HG03103 (cell line): ENCODE measurements around the gene IGFL1.
"Not testable (repeated sequence)": the region's sequence is repeated elsewhere in the genome, so short reads cannot be mapped to it uniquely, and the experiment has no call there.

Source experiments
- ATAC-seq: cut with Tn5 transposase; IDR thresholded peaks from one replicate; pipeline ENCODE4 v1.9.1; 2021; ENCODE audit warnings: low read depth; ENCODE audit not compliant: unreplicated experiment

IGFL1 gene

GRCh38 chr19:46221981-46222610 is 7.4 kb upstream of the IGFL1 start:
- ATAC-seq: no peak

GRCh38 chr19:46223787-46224186 is 5.8 kb upstream of the IGFL1 start:
- ATAC-seq: not testable (repeated sequence)

- ATAC-seq: no peak
These were observed 4.8 kb upstream of the IGFL1 start for GRCh38 chr19:46224773-46225172.

- ATAC-seq: no peak
These were observed 4.0 kb upstream of the IGFL1 start for GRCh38 chr19:46225558-46226004.

GRCh38 chr19:46226438-46226973 is 3.0 kb upstream of the IGFL1 start:
- no peak for ATAC-seq

- ATAC-seq: no peak
These were observed 2.5 kb downstream of the IGFL1 start for GRCh38 chr19:46232029-46232428.

GRCh38 chr19:46232468-46232867 is 2.9 kb downstream of the IGFL1 start:
- ATAC-seq: no peak

GRCh38 chr19:46232938-46233621 is 3.5 kb downstream of the IGFL1 start:
- no peak for ATAC-seq

GRCh38 chr19:46233871-46234270 is 4.3 kb downstream of the IGFL1 start:
- not testable (repeated sequence) for ATAC-seq

- not testable (repeated sequence) for ATAC-seq
These were observed 8.6 kb downstream of the IGFL1 start for GRCh38 chr19:46238141-46238540.

- ATAC-seq: no peak
These were observed 9.9 kb downstream of the IGFL1 start for GRCh38 chr19:46239193-46240024.

GRCh38 chr19:46240693-46241092 is 11.2 kb downstream of the IGFL1 start:
- ATAC-seq: no peak

GRCh38 chr19:46241626-46242025 is 12.1 kb downstream of the IGFL1 start:
- no peak for ATAC-seq

- ATAC-seq: not testable (repeated sequence)
These were observed 13.6 kb downstream of the IGFL1 start for GRCh38 chr19:46243081-46243654.

- no peak for ATAC-seq
These were observed 20.7 kb downstream of the IGFL1 start for GRCh38 chr19:46250076-46250735.

GRCh38 chr19:46251416-46251815 is 21.9 kb downstream of the IGFL1 start:
- no peak for ATAC-seq

- no peak for ATAC-seq
These were observed 25.2 kb downstream of the IGFL1 start for GRCh38 chr19:46254776-46255175.

GRCh38 chr19:46256855-46257254 is 27.3 kb downstream of the IGFL1 start:
- no peak for ATAC-seq

- not testable (repeated sequence) for ATAC-seq
These were observed 32.0 kb downstream of the IGFL1 start for GRCh38 chr19:46261501-46261900.

GRCh38 chr19:46262684-46263296 is 33.2 kb downstream of the IGFL1 start:
- ATAC-seq: not testable (repeated sequence)
